Stimulated activated CD4-positive, alpha-beta T cell treated with anti-CD3 and anti-CD28 coated beads, Interleukin-15, amount 100 ng/mL, for 48 hours (primary cell): ENCODE data around the gene PTN.
"Not testable (repeated sequence)": the region's sequence is repeated elsewhere in the genome, so short reads cannot be mapped to it uniquely, and the experiment has no call there.

Experiments used
- DNase-seq, 2 donors: peaks; one replicate each; pipeline ENCODE4 v3.0.0-alpha.2; 2020; ENCODE audit warnings: low read depth in 2 of 2

The PTN gene

GRCh38 chr7:137266764-137267163, 76.8 kb downstream of the PTN start:
- DNase-seq: no peak

- not testable (repeated sequence) for DNase-seq
Observed at GRCh38 chr7:137265480-137265879, 78.1 kb downstream of the PTN start.

DNA sequence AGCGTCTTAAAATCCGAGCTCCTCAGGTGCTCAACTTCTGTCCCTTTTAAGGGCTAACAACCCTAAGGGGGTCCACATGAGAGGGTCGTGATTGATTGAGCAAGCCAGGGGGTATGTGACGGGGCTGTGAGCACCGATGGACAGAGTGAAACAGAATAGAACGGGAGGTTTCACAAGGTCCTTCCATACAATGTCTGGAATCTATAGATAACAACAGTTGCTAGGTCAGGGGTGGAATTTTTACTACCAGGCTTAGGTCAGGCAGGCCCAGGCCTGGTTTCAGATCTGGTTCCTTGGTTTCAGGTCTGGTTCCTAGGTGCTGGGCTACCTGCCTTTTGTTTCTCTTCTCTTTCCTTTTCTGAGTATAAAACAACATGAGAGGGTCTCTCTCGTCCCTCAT, 80.9 kb downstream of the PTN start:
- no peak for DNase-seq

DNA sequence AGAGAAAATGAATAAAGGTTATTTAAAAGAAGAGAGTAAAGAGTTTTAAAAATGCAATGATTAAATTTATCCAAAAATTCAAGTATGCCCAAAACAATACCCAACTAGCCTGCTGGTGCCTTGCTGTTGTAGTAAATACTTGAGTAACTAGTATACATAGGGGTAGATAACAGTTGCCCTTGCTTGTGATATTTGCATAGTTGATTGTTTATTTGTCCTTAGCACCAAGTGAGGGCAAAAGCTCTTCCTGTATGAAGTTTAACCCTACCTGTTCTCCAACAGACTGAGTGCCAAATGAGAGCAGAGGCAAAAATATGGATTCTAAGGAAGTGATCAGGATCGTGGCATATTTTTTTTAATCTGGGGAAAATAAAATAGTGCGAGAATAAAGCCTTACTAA, 85.0 kb downstream of the PTN start:
- no peak for DNase-seq

- DNase-seq: no peak
Observed at GRCh38 chr7:137254766-137255165, 88.8 kb downstream of the PTN start.

DNA sequence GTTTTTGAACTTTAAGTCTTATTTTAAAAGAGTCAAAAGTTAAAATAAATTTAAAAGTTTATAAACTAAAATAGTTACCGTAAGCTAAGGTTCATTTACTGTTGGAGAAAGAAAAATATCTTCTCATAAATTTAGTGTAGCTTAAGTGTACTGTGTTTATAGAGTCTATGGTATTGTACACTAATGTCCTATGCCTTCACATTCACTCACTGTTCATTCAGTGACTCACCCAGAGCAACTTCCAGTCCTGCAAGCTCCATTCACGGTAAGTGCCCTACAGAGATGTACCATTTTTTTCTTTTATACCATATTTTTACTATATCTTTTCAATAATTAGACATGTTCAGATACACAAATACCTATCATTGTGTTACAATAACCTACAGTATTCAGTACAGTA, 97.6 kb downstream of the PTN start:
- no peak for DNase-seq

GRCh38 chr7:137245186-137245585, 98.3 kb downstream of the PTN start:
- no peak for DNase-seq

GRCh38 chr7:137243741-137244140, 99.8 kb downstream of the PTN start:
- DNase-seq: no peak

- DNase-seq: no peak
Observed at GRCh38 chr7:137242616-137243015, 100.9 kb downstream of the PTN start.

DNA sequence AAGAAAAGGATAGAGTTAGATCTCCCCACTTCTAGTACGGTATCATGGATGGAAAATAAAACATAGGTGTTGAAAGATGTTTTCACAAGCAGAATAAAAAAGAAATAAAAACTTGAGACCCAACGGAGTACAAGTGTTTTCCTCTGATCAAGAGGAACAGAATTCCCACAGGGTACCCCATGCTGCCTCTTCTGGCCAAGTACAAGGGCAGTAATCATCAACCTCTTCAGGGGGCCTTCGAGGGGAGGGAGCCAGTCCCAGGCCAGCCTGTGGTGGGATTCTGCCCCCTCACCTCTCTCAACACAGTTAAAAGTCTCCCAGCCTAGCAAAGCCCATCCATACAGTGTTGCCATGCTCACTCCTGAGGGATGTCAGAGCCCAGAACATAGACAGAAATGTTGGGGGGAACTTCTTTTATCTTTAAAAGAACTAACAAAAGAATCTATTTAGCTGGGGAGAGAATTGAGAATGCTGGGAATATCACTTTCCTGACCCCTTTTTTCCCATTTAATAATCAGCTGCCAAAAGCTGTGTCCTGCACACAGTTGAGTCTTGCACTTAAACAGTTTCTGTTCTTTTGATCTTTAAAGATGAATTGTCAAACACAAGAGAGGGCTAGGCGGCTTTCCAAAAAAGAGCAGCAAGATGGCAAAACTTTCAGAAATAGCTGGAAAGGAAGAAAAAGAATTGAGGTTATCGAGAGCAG, 101.7 kb downstream of the PTN start:
- no peak for DNase-seq

GRCh38 chr7:137239186-137239585, 104.3 kb downstream of the PTN start:
- not testable (repeated sequence) for DNase-seq

- DNase-seq: no peak
Observed at GRCh38 chr7:137235434-137235833, 108.1 kb downstream of the PTN start.

DNA sequence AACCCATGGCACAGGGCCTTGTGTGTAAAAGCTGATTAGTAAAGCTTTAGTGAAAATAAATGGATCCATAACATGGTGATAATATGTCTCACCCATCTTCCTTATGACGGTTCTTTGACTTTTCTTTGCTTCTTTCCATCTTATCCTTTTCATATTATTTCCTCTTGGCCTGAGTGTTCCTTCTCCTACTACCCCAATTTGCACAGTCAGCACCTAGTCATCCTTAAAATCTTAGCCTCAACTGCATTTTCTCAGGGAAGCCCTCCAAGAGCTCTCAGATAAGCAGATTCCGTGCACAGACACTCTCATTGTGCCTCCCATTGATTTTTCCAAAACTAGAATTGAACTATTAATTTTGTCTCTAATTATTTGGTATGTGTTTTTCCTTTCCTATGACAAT, 112.4 kb downstream of the PTN start:
- DNase-seq: no peak

- DNase-seq: no peak
Observed at GRCh38 chr7:137221467-137221866, 122.1 kb downstream of the PTN start.

DNA sequence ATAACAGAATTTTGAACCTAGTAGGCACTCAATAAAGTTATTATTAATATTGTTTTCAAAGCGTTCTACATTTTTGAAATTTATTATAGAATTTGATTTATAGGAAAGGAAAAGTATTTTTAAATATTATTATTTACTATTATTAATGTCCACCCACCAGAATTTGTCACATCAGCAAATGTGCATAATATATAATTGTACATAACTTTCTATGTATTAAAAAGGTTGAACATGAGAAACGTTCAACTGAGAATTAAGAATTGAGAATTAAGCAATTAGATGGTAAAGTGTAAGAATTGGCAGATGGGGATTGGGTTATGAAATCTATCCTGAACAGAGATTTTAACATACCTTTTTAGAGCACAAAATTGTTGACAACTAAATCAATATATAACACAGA, 129.8 kb downstream of the PTN start:
- no peak for DNase-seq

- DNase-seq: no peak
Observed at GRCh38 chr7:137209151-137209817, 134.2 kb downstream of the PTN start.

DNA sequence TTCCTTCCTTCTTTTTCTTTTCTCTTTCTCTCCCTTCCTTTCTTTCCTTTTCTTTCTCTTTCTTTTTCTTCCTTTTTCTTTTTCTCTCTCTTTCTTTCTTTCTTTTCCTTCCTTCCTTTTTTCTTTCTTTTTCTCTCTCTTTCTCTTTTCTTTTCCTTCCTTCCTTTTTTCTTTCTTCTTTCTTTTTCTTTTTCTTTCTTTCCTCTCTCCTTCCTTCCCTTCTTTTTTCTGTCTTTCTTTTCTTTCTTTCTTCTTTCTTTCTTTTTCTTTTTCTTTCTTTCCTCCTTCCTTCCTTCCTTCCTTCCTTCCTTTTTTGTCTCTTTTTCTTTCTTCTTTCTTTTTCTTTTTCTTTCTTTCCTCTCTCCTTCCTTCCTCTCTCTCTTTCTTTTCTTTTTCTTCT, 136.8 kb downstream of the PTN start:
- no peak for DNase-seq

GRCh38 chr7:137204246-137204645, 139.3 kb downstream of the PTN start:
- DNase-seq: no peak

DNA sequence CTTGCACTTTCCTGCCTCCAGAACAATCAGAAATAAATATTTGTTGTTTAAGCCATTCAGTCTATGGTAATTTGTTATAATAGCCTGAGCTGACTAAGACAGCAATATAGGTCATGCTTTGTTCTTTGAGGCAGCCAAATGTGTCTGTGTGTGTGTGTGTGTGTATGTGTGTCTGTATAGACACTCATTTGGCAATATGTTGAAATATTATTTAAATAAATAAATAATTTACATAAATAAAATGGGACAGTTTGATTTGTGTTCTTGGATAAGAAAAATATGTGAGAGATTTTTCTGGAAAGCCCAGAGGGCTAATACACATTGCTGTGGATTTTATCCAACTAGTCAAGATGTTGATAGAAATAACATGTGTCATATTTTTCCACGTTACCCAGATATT, 140.2 kb downstream of the PTN start:
- DNase-seq: no peak

- DNase-seq: no peak
Observed at GRCh38 chr7:137196648-137197047, 146.9 kb downstream of the PTN start.

DNA sequence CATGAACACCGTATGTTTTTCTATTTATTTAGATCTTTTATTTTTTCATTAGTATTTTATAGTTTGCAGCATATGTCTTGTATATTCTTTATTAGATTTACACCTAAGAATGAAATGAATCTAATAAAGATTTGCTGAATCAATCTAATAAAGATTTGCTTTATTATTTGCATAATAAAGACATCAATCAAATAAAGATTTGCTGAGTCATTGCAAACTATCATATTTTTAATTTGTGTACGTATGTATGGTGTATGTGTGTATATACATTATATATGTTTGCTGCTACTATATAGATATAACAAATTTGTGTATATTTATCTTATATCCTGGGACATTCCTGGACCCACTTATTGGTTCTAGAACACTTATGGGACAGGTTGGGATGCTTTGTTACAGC, 147.5 kb downstream of the PTN start:
- DNase-seq: no peak

GRCh38 chr7:137181619-137182018, 161.9 kb downstream of the PTN start:
- DNase-seq: not testable (repeated sequence)
